Kidney epithelial cell (primary cell): ENCODE data around the gene FCSK. TPM values are rescaled to one million over a fixed set of nuclear protein-coding genes. Genes with fewer than 3 reads are reported as not detected.
A peak's percentile ranks its signal among the peaks of the same experiment; 100 is the strongest.

Source experiments
- DNase-seq: peaks from one replicate; pipeline ENCODE4 v3.0.0-alpha.2; 2010; ENCODE audit warnings: low read depth
- H3K27me3 ChIP-seq: 2 replicates; pipeline ENCODE4 v1.6.0; 2011; ENCODE audit warnings: low read length; ENCODE audit not compliant: control insufficient read depth, insufficient read depth
- H3K36me3 ChIP-seq: 2 replicates; pipeline ENCODE4 v1.5.1; 2011; ENCODE audit warnings: low read length; ENCODE audit not compliant: control insufficient read depth, insufficient read depth
- H3K4me3 ChIP-seq: 2 replicates; pipeline ENCODE4 v1.5.1; 2011; ENCODE audit warnings: low read depth, mild to moderate bottlenecking, control low read depth, low read length
- total RNA-seq: library from RNA; depleted of rRNA; stranded (reverse); fragments of >200 nt; gene quantifications from 2 replicates; pipeline ENCODE4 v1.2.3, GENCODE V29; 2015
- TF ChIP-seq, protein P1 (sequence below): IDR thresholded peaks from 2 replicates; pipeline ENCODE4 v1.5.1; 2011; ENCODE audit warnings: mild to moderate bottlenecking, moderate library complexity, low read length, control low read depth, inconsistent platforms; ENCODE audit not compliant: insufficient read depth, poor library complexity, severe bottlenecking

Gene FCSK
- total RNA-seq, 1 donor from 2014 or later: 19.9 TPM

DNA sequence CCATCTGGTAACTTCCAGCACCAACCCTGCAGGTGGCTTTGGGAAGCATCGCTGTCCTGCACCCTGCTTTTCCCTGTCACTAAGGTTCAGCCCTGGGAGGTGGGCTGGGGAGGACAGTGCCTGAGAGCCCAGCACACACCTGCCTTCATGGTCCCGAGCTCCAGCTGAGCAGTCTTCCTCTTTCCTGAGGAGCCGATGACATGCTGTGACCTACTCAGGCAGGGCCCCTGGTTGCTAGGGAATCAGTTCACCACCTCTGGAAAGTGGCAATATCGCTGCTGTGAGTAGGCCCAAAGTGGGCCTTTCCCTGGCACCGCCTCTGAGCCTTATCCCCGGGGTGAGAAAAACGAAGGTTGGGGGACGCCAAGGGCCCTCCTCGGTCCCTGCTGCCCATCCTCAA is 33.4 kb upstream of the FCSK start:
- no peak for DNase-seq
- no peak overlapping the region for H3K4me3 ChIP-seq
- no peaks in the 10 kb centered on the region for H3K27me3 ChIP-seq
- TF ChIP-seq, protein P1, sequence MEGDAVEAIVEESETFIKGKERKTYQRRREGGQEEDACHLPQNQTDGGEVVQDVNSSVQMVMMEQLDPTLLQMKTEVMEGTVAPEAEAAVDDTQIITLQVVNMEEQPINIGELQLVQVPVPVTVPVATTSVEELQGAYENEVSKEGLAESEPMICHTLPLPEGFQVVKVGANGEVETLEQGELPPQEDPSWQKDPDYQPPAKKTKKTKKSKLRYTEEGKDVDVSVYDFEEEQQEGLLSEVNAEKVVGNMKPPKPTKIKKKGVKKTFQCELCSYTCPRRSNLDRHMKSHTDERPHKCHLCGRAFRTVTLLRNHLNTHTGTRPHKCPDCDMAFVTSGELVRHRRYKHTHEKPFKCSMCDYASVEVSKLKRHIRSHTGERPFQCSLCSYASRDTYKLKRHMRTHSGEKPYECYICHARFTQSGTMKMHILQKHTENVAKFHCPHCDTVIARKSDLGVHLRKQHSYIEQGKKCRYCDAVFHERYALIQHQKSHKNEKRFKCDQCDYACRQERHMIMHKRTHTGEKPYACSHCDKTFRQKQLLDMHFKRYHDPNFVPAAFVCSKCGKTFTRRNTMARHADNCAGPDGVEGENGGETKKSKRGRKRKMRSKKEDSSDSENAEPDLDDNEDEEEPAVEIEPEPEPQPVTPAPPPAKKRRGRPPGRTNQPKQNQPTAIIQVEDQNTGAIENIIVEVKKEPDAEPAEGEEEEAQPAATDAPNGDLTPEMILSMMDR: no peak
- H3K36me3 ChIP-seq: peaks cover 2% of the 10 kb centered on the region

DNA sequence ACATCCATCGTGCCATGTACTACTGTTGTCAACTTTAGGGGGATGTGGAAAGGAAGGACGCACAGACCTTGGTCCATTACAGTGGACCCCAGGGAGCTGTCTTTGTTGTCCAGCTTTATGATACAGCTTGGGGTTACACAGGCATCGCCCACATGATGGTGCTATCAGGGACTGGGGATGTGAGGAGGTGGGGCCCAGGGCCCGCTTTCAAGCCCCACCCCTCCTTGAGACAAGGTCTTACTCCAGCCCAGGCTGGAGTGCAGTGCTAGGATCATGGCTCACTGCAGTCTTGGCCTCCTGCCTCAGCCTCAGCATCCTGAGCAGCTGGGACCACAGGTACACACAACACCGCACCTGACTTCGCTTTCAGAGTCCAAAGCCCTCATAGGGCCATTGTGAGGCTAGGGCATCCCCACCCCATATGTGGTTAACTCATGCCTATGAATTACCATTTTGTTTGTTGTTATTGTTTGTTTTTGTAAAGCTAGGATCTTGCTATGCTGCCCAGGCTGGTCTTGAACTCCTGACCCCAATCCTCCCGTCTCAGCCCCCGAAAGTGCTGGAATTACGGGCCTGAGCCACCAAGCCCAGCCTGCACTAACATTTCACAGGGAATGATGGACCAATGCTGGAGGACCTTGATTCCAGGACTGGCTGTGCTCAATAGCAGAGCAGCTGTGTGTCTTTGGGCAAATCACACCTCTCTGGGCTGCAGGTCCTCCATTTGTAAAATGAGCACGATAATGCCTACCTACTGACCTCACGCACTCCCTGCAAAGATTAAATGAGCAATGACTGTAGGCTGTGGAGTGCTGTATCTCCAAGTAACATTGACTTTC is 32.7 kb upstream of the FCSK start:
- Histone ChIP-seq H3K4me3 (no peak overlapping the region), H3K36me3 (peaks cover 2% of the 10 kb centered on the region), H3K27me3 (no peaks in the 10 kb centered on the region)
- TF ChIP-seq, protein P1: no peak
- DNase-seq: no peak

DNA sequence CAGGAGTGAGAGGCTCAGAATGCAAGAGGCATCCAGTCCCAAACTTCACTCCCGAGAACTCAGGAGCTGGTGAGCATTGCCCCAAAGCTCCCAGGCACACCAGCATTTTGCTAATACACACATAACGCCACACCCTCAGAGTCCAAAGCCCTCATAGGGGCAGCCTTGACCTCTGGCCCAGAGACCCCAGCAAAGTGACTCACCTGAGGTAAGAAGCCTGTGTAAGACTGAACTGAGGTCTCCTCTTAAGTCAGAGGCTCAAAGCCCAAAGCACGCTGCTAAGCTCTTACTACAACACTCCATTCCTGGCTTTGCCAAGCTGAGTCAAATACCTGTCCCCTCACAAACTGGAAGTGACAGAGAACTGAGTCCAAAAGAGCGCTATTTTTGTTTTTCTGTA is 31.9 kb upstream of the FCSK start:
- no peak for DNase-seq
- TF ChIP-seq, protein P1: no peak
- H3K4me3 ChIP-seq: no peak overlapping the region
- peaks cover 2% of the 10 kb centered on the region for H3K36me3 ChIP-seq
- H3K27me3 ChIP-seq: no peaks in the 10 kb centered on the region

DNA sequence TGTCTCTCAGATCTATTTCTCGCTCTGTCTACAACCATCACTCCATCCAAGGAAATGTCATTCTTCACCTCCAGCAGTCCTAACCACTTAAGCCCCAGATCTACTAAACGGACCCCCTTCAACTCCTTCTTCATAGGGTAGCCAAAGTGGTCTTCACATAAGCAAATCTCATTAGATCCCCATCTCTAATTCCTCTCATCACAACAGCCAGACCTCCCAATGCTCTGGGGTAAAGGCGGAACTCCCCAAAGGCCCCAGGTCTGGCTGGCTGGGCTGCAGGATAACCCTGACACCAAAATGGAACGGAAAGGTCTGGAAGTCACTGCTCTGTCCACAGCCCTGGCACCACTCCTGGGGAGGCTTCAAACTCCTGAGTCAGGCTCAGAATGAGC is 26.6 kb upstream of the FCSK start:
- H3K27me3 ChIP-seq: no peaks in the 10 kb centered on the region
- TF ChIP-seq, protein P1: no peak
- H3K4me3 ChIP-seq: no peak overlapping the region
- no peaks in the 10 kb centered on the region for H3K36me3 ChIP-seq
- DNase-seq: no peak

GRCh38 chr16:70428178-70428998 is 26.0 kb upstream of the FCSK start:
- no peaks in the 10 kb centered on the region for H3K36me3 ChIP-seq
- TF ChIP-seq, protein P1: no peak
- H3K4me3 ChIP-seq: no peak overlapping the region
- DNase-seq: peak; percentile 84
- no peaks in the 10 kb centered on the region for H3K27me3 ChIP-seq
